ENCODE data around the gene MT1X.
A peak's percentile ranks its signal among the peaks of the same experiment; 100 is the strongest.
"Not testable (repeated sequence)": the region's sequence is repeated elsewhere in the genome, so short reads cannot be mapped to it uniquely, and the experiment has no call there.

The MT1X gene

DNA sequence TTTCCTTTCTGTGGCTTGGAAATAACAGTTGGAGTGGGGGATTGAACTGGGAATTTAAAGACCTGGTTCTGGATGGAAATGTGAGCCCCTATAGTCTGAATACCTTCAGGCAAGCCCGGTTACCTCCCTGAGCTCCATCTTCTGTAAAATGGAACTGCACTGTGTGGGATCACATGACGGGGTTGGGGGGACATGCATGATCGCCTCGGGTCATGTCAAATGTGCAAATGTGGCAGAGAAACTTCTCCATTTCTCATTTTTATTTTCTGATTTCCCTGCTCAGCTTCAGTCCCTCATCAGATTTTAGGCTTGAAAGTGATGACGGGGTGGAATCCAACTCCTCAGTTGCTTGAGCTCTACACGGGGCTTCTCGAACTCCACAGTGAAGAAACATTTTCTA is 29.1 kb upstream of the MT1X start:
- DNase-seq (ENCODE audit: low read depth) = no peak

GRCh38 chr16:56657555-56658326 is 24.5 kb upstream of the MT1X start, which contains the start of gene MT1F:
Gene MT1F (plus strand): TSS chr16:56657959. CDS start chr16:56658059, 100 bp downstream.
- DNase-seq (ENCODE audit: low read depth) = peak; percentile 61

DNA sequence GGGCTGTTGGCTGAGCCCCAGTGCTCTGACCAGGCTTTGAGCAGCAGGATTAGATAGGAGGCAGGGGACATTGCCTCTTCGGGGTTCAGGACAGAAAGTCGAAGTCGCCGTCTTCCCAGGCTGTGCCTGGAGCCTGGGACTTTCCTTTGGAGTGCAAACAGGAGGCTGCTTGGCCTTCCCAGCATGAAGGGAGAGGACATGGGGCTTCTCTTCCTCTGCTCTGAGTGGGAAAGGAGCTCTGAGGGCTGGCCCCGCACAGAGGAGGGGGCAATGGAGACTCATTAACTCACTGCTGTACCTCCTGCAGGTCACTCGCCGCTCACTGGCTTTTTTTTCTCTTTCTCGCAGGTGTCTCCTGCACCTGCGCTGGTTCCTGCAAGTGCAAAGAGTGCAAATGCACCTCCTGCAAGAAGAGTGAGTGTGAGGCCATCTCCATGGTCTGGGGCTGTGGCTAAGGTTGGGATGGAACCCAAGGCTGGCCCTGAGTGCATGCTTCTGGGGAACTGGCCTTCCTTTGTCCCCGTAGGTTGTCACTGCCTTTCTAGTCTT is 23.9 kb upstream of the MT1X start:
- no peak for DNase-seq (ENCODE audit: low read depth)

DNA sequence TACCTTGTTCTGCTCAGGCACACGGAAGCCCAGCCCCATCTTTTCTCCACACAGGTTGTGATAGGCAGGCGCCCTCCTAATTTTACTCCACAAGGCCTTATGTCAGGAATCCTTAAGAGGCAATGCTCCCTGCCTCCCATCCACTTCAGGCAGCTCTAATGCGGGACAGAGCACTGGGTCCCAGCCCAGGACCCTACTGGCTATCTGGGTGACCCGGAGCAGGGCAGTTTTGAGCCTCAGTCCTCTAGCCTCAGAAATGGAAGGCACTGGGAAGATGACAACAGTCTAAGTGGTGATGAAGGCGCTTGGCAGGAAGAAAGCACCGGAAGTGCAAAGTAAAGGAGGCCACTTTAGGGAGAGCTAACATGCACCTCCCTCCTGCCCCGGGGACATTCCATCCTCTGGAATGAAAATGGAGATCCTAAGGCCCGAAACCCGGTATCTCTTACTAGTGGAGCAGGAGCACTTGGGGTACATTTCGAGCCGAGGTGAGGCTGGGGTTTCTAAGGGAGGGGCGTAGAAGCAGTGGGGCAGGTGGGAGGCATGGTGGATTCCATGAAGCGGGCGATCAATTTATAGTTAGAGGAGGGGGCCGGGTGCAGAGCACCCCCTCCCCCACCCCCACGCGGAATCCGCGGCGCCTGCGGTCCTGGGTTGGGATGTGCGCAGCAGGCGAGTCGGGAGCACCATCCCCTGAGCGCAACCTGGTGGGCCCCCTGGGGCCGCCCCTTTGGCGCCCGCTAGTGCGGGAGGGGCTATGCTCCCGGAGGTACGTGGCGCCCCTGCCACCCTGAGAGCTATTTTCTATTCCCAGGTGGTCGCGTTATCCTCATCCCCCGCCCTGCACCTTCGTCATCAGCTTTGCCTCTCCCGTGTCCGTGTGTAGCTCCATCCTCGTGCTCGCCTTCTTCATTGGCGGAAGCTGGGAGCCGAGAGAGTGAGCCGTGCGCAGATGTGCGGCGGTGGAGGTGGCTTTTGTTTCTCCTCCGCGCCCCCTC is 19.6 kb upstream of the MT1X start:
- no peak for DNase-seq (ENCODE audit: low read depth)

GRCh38 chr16:56664506-56664905 is 17.8 kb upstream of the MT1X start:
- DNase-seq (ENCODE audit: low read depth) = no peak

DNA sequence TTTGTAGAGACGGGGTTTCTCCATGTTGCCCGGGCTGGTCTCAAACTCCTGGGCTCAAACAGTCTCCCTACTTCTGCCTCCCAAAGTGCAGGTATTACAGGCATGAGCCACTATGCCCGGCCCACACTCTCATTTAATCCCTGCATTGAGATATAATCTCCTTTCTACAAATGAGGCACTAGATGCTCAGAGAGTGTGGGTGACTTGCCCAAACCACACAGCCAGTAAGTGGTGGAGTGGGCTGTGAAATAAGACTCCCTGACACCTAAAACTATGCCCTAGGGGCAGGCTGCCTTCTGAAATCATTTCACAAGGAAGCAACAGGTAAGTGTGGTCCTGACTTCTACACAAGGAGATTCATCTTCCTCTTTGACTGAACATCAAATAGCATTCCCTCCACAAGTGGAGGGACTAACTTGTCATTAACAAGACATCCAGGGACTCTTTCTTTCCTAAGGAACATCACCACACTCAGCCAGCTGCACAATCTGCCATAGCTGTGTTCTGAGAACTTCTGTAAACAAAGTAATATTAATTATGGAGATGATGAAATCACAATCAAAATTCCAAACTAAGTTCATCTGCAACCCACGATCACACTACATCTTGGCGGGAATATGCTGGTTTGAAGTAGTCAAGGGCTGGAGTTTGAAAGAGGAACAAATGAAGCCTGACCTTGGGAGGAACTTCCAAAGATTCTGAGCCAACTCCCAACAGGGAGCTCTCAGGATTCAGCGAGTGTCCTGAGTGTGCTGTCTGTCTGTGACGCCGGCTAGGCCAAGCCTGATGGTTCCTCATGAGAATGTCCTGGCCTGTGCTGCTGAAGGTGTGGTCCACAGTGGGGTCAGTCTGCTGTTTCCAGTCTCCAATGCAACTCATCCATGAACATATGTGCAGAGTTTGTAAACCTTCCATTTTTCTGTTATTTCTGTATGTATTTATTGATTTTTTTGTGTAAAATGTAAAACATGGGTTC is 16.7 kb upstream of the MT1X start:
- not testable (repeated sequence) for DNase-seq (ENCODE audit: low read depth)

DNA sequence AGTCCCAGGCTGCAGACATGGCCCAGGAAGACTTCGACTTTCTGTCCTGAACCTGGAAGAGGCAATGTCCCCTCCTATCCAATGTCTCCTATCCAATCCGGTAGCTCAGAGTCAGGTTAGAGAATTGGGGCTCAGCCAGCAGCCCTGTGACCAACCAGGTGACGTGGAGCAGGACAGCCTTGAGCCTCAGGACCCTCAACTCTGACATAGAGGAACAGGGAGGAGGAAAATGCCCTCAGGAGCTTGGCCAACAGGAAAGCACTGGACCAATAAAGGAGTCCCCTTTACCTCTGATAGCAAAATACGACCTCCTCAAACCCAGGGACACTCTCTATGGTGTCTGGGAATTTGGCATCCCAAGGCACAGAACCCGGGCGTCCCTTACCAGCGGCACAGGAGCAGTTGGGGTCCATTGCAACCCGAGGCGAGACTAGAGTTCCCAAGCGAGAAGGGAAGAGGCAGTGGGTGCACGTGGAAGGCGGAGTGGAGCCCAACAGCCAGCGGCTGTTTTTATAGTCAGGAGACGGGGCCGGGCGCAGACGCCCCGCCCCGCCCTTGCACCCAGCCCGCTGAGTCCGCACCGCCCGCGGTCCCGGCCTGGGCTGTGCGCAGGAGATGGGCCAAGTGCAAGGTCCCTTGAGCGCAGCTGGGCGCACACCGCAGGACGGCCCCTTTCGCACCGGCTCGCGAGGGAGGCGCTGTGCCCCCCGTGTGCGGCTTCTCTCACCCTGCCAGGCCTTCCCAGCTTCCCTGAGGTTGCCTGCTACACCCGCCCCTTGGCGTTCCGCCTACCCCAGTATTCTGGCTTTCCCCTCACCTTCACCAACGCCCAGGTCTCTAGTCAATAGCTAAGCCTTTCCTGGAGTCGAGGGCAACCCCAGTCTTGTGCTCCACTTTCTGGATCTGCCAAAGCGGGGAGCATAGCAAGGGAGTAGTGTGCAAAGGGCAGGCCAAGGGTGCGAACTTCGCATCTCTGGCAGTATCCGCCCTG is 14.4 kb upstream of the MT1X start, which contains the start of gene MT1G:
Gene MT1G (minus strand): TSS at position 485 of the 991 bp plus-strand sequence. CDS start 72 bp downstream, at position 413.
- DNase-seq (ENCODE audit: low read depth) = no peak

DNA sequence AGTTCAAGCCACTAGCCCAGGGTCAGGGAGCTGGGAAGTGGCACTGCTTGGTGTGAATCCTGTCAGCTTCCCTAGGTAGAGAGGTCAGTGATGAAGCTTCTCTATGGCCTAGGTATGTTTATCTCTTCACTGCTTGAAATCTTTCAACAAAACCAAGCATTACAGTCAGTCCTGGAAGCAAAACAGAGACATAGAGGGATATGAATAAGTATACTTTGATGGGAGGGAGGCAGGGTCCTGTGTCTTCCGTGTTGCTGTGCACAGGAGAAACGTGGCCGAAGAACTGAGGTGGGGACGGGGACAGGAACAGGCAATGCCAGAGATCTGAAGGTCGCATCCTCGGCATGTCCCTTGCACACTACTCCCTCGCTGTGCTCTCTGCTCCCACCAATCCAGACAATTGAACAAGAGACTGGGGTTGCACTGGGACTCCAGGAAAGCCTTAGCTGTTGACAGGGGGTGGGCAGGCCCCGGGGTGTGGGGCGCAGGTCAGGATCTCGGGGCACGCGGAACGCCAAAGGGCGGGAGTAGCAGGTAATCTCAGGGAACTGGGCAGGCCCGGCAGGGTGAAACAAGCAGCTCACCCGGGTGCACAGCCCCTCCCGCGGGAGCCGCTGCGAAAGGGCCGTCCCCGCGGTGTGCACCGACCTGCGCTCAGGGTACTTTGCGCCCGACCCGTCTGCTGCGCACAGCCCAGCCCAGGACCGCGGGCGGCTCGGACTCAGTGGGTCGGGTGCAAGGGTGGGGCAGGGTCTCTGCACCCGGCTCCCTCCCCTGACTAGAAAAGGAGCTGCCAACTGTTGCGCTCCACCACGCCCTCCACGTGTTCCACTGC is 13.0 kb upstream of the MT1X start, which contains the start of gene MT1H:
Gene MT1H (plus strand): TSS at position 810 of the 835 bp plus-strand sequence. CDS start 71 bp downstream, outside the sequence.
- no peak for DNase-seq (ENCODE audit: low read depth)

DNA sequence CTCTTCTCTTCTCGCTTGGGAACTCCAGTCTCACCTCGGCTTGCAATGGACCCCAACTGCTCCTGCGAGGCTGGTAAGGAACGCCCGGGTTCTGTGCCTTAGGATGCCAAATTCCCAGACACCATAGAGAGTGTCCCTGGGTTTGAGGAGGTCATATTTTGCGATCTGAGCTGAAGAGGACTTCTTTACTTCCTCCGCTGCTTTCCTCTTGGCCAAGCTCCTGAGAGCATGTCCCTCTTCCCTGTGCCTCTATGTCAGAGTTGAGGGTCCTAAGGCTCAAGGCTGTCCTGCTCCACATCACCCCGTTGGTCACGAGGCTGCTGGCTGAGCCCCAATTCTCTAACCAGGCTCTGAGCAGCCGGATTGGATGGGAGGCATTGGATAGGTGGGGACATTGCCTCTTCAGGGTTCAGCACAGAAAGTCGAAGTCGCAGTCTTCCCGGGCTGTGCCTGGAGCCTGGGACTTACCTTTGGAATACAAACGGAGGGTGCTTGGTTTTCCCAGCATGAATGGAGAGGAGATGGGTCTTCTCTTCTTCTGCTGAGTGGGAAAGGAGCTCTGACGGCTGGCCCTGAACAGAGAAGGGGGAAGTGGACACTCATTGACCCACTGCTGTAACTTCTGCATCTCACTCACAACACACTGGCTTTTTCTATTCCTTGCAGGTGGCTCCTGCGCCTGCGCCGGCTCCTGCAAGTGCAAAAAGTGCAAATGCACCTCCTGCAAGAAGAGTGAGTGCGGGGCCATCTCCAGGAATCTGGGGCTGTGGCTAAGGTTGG is 12.2 kb upstream of the MT1X start:
- DNase-seq (ENCODE audit: low read depth) = no peak

DNA sequence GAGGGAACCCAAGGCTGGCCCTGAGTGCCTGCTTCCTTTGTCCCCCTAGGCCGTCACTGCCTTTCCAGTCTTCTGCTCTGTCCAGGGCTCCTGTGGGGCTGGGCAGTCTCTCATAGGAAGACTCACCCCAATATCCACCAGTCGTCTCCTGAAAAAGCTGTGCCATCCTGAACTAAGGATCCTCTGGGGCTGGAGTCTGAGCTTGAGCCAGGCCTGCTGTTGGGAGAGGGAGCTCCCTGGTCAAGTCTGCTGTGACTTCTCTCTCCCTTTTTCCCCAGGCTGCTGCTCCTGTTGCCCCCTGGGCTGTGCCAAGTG is 11.7 kb upstream of the MT1X start:
- no peak for DNase-seq (ENCODE audit: low read depth)

DNA sequence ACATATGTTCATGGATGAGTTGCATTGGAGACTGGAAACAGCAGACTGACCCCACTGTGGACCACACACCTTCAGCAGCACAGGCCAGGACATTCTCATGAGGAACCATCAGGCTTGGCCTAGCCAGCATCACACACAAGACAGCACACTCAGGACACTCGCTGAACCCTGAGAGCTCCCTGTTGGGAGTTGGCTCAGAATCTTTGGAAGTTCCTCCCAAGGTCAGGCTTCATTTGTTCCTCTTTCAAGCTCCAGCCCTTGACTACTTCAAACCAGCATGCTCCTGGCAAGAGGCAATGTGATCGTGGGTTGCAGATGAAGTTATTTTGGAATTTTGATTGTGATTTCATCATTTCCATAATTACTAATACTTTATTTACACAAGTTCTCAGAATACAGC is 10.6 kb upstream of the MT1X start:
- not testable (repeated sequence) for DNase-seq (ENCODE audit: low read depth)

GRCh38 chr16:56672171-56672570 is 10.1 kb upstream of the MT1X start:
- DNase-seq (ENCODE audit: low read depth) = not testable (repeated sequence)

DNA sequence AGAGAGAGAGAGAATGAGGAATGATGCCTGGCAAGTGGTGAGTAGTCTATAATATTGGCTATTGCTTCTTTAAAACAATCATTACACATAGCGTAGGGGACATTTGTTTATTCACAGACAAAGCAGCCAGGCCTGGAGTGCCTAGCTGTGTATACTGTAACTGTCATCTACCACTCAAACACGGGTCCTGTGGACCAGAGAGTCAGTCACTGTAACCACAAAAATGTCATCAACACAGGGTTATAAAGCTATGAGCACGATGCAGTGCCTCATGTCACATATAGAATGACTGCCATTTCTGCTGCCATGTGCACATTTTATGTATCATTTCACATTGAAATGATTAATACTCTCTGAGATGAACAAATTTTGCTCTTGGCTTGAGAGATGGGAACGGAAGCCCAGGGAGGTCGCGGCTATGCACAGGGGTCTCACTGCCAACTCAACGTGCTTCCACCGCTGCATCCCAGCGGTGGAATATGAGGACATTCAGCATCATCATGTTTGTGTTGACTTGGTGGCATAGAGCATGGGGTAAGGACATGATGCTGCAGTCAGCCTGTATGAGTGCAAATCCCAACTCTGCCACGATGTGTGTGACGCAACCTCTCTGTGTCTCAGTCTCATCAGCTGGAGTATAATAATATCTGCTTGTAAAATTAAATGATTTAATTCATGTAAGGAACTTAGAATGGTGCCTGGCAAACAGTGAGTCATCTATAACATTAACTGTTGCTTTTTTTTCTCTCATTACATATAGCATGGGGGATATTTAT is 9.3 kb upstream of the MT1X start:
- DNase-seq (ENCODE audit: low read depth) = no peak

DNA sequence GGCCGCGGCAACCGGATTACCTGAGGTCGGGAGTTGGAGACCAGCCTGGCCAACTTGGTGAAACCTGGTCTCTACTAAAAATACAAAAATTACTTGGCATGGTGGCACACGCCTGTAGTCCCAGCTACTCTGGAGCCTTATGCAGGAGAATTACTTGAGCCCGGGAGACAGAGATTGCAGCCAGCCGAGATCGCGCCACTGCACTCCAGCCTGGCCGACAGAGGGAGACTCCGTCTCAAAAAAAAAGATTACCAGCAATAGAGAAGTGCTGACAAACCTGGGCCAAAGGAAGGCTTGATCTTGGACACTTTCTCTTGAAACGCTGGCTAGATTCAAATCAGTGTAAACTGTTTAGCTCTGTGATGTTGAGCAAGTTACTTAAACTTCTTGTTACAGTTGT is 8.3 kb upstream of the MT1X start:
- DNase-seq (ENCODE audit: low read depth) = no peak

DNA sequence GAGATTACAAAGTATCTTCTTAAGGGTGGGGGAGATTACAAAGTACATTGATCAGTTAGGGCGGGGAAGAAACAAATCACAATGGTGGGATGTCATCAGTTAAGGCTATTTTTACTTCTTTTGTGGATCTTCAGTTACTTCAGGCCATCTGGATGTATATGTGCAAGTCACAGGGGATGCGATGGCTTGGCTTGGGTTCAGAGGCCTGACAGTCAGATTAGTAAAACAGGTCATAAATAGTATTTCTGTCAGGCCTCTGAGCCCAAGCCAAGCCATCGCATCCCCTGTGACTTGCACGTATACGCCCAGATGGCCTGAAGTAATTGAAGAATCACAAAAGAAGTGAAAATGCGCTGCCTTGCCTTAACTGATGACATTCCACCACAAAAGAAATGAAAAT is 7.7 kb upstream of the MT1X start:
- not testable (repeated sequence) for DNase-seq (ENCODE audit: low read depth)

- no peak for DNase-seq (ENCODE audit: low read depth)
Observed at GRCh38 chr16:56675685-56676210, 6.5 kb upstream of the MT1X start.

DNA sequence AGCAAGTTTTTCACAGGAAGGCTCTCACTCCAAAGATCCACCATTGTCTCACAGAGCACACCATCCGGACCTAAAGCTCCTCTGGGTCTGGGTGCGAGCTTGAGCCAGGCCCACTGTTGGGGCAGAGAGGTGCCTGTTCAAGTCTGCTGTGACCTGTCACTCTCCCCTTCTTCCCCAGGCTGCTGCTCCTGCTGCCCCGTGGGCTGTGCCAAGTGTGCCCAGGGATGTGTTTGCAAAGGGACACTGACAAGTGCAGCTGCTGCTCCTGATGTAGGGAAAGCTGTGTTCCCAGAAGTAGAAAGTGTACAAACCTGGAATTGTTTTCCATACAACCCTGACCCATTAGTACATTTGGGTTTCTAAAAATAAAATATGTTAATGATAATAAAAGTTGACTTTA is 4.8 kb upstream of the MT1X start:
- DNase-seq (ENCODE audit: low read depth) = no peak

Measured in stimulated activated CD8-positive, alpha-beta memory T cell treated with anti-CD3 and anti-CD28 coated beads, Interleukin-7, amount 100 ng/mL, for 24 hours (primary cell).